Left ventricle myocardium inferior (tissue), 1 donor: ENCODE results near the gene CCR7. TPM values are rescaled to one million over a fixed set of nuclear protein-coding genes. Genes with fewer than 3 reads are reported as not detected.

Source experiments
- DNase-seq: peaks from one replicate; pipeline ENCODE4 v3.0.0-alpha.2; 2020
- H3K27ac ChIP-seq: fragments of 200-600 bp; replicated peaks from 2 replicates; pipeline ENCODE4 v1.8.0; 2021
- H3K27me3 ChIP-seq: fragments of 200-600 bp; 2 replicates; pipeline ENCODE4 v1.8.0; 2021; ENCODE audit warnings: low read depth
- H3K36me3 ChIP-seq: fragments of 200-600 bp; 2 replicates; pipeline ENCODE4 v1.8.0; 2021
- H3K4me1 ChIP-seq: fragments of 200-600 bp; 2 replicates; pipeline ENCODE4 v1.8.0; 2021
- H3K4me3 ChIP-seq: fragments of 200-600 bp; 2 replicates; pipeline ENCODE4 v1.8.0; 2021; ENCODE audit warnings: mild to moderate bottlenecking, moderate library complexity
- H3K9me3 ChIP-seq: fragments of 200-600 bp; replicated peaks from 2 replicates; pipeline ENCODE4 v1.8.0; 2021
- CTCF ChIP-seq: fragments of 200-600 bp; IDR thresholded peaks from 2 replicates; pipeline ENCODE4 v1.8.0; 2021; ENCODE audit warnings: antibody characterized with exemption, mild to moderate bottlenecking, borderline replicate concordance
- intact Hi-C: fragments of 100-400 bp; cut with micrococcal nuclease; formaldehyde crosslinking; loops from one replicate; pipeline ENCODE4 v1.11.0; 2022
- total RNA-seq: library from RNA; stranded (reverse); fragmentation: NEBNext Ultra II Directional; extraction: Animal tissue kit (Norgen Biotek cat#: 25700); gene quantifications from one replicate; pipeline ENCODE4 v1.2.1, GENCODE V29; 2021
- donor health status: DM: no; HTN: yes; CAD: no; lungs with severe emphysema.

Gene CCR7
- total RNA-seq, 1 donor from 2014 or later: not detected

- Histone ChIP-seq H3K27me3 (no peaks in the 10 kb centered on the region), H3K4me3 (no peak overlapping the region), H3K36me3 (no peaks in the 10 kb centered on the region), H3K27ac (peak overlapping the region; percentile 71), H3K9me3 (no peaks in the 10 kb centered on the region), H3K4me1 (peaks cover 49% of the 10 kb centered on the region)
- intact Hi-C loops: loop anchor here (10.0 kb wide), 1 partner anchor 87 kb away; the partner anchor contains the start of gene IGFBP4
- no peak for TF ChIP-seq CTCF
- no peak for DNase-seq
Measured at GRCh38 chr17:40531051-40531991, 34.0 kb downstream of the CCR7 start.

- H3K9me3 ChIP-seq: peaks cover 4% of the 10 kb centered on the region
Measured at GRCh38 chr17:40530531-40530994, 34.7 kb downstream of the CCR7 start.

GRCh38 chr17:40529991-40530390, 35.3 kb downstream of the CCR7 start:
- H3K36me3 ChIP-seq: no peaks in the 10 kb centered on the region
- intact Hi-C loops: loop anchor here (10.0 kb wide), 1 partner anchor 85 kb away; the partner anchor contains the start of gene IGFBP4
- H3K27me3 ChIP-seq: no peaks in the 10 kb centered on the region
- peaks cover 10% of the 10 kb centered on the region for H3K9me3 ChIP-seq
- TF ChIP-seq CTCF: no peak
- H3K4me1 ChIP-seq: peaks cover 40% of the 10 kb centered on the region
- DNase-seq: no peak
- no peak overlapping the region for H3K27ac ChIP-seq
- no peak overlapping the region for H3K4me3 ChIP-seq

More at GRCh38 chr17:40530531-40530994, 34.7 kb downstream of the CCR7 start:
- no peak overlapping the region for H3K27ac ChIP-seq
- no peak overlapping the region for H3K4me3 ChIP-seq
- no peaks in the 10 kb centered on the region for H3K27me3 ChIP-seq
- intact Hi-C loops: loop anchor here (10.0 kb wide), 1 partner anchor 86 kb away; the partner anchor contains the start of gene IGFBP4
- peaks cover 46% of the 10 kb centered on the region for H3K4me1 ChIP-seq
- no peak for DNase-seq
- H3K36me3 ChIP-seq: no peaks in the 10 kb centered on the region
- TF ChIP-seq CTCF: no peak

- intact Hi-C loops: no loop called here
- Histone ChIP-seq H3K27ac (no peak overlapping the region), H3K9me3 (peaks cover 11% of the 10 kb centered on the region), H3K4me3 (no peak overlapping the region), H3K4me1 (peaks cover 31% of the 10 kb centered on the region), H3K36me3 (no peaks in the 10 kb centered on the region), H3K27me3 (no peaks in the 10 kb centered on the region)
- DNase-seq: no peak
- TF ChIP-seq CTCF: no peak
Measured at GRCh38 chr17:40528692-40529417, 36.4 kb downstream of the CCR7 start.

- intact Hi-C loops: no loop called here
- Histone ChIP-seq H3K27ac (no peak overlapping the region), H3K4me3 (no peak overlapping the region), H3K27me3 (peaks cover 4% of the 10 kb centered on the region), H3K4me1 (peaks cover 11% of the 10 kb centered on the region), H3K36me3 (no peaks in the 10 kb centered on the region), H3K9me3 (peaks cover 11% of the 10 kb centered on the region)
- no peak for DNase-seq
- no peak for TF ChIP-seq CTCF
Measured at GRCh38 chr17:40526668-40527067, 38.6 kb downstream of the CCR7 start.
